ENCODE measurements around the gene ARHGAP18.

The ARHGAP18 gene

DNA sequence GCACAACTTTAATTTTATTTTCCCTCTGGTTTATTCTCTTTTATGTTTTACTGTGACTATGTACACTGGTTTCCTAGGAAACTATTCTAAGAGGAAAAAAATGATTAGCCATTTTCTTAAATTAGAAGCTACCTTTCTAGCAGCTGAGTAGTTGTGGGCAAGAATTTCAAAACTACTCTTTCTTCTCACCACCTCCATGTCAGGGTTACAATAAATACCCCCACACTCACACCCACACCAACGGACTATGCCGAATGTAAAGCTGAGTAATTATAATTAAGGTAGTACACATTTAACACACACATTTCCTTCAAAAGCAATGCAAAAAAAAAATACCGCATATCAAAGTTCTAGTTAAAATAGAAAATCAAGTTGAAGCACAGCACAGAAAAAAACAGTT lies 78.9 kb downstream of the ARHGAP18 start:
- H3K27ac Mint-ChIP-seq: no peak overlapping the region
- no peaks in the 10 kb centered on the region for H3K9me3 Mint-ChIP-seq
- no peaks in the 10 kb centered on the region for H3K36me3 Mint-ChIP-seq (ENCODE audit: low read depth)
- H3K4me1 Mint-ChIP-seq: no peaks in the 10 kb centered on the region
- H3K27me3 Mint-ChIP-seq (ENCODE audit: low read depth, poor library complexity): peaks cover 4% of the 10 kb centered on the region
- DNase-seq: no peak
- no peak overlapping the region for H3K4me3 Mint-ChIP-seq
- no peak for TF ChIP-seq CTCF (IDR thresholded peaks at IDR 0.05)

- H3K9me3 Mint-ChIP-seq: no peaks in the 10 kb centered on the region
- no peaks in the 10 kb centered on the region for H3K36me3 Mint-ChIP-seq (ENCODE audit: low read depth)
- DNase-seq: no peak
- no peak overlapping the region for H3K27ac Mint-ChIP-seq
- no peak for TF ChIP-seq CTCF (IDR thresholded peaks at IDR 0.05)
- no peak overlapping the region for H3K4me3 Mint-ChIP-seq
- peaks cover 4% of the 10 kb centered on the region for H3K27me3 Mint-ChIP-seq (ENCODE audit: low read depth, poor library complexity)
- no peaks in the 10 kb centered on the region for H3K4me1 Mint-ChIP-seq
Measured at GRCh38 chr6:129630596-129630995, 79.4 kb downstream of the ARHGAP18 start.

- Mint-ChIP-seq H3K9me3 (no peaks in the 10 kb centered on the region), H3K4me1 (no peaks in the 10 kb centered on the region), H3K27me3 (ENCODE audit: low read depth, poor library complexity) (no peaks in the 10 kb centered on the region), H3K27ac (no peak overlapping the region), H3K36me3 (ENCODE audit: low read depth) (no peaks in the 10 kb centered on the region), H3K4me3 (no peak overlapping the region)
- no peak for TF ChIP-seq CTCF (IDR thresholded peaks at IDR 0.05)
- DNase-seq: no peak
Measured at GRCh38 chr6:129628101-129628815, 81.7 kb downstream of the ARHGAP18 start.

- Mint-ChIP-seq H3K27me3 (ENCODE audit: low read depth, poor library complexity) (no peaks in the 10 kb centered on the region), H3K9me3 (no peaks in the 10 kb centered on the region), H3K4me1 (no peaks in the 10 kb centered on the region), H3K4me3 (no peak overlapping the region), H3K27ac (no peak overlapping the region), H3K36me3 (ENCODE audit: low read depth) (no peaks in the 10 kb centered on the region)
- no peak for DNase-seq
- TF ChIP-seq CTCF (IDR thresholded peaks at IDR 0.05): no peak
Measured at GRCh38 chr6:129624488-129624887, 85.5 kb downstream of the ARHGAP18 start.

DNA sequence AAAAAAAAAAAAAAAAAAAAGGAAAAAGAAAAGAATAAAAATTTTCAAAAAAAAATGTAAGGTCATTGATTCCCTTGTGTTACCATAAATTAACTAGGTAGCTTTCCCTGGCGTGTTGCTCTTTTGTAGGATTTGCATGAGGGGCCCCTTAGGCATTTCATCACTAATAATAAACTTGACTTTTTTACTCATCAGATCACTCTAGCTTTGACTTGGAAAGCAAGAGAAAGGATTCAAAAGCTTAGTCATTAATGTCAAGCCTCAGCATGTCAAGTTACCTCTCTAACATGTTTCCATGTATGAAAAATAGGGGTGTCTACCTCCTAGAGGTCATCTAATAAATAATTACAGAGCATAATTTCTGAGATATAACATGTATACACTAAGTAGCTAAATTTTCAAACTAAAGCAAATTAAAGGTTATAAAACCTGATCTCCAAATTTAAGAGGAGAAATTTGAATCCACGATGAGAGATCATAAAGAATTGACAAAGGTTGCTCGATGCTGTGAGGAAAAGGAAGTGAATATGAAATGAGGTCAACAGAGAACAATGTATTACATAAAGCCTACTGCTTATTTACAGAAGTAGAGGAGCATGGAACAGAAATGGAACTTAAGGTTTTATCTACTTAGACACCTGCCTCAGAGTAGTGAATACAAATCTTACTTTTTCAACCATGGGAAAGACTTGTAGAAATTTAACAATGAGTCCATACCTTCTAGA lies 86.8 kb downstream of the ARHGAP18 start:
- no peak for TF ChIP-seq CTCF (IDR thresholded peaks at IDR 0.05)
- H3K27ac Mint-ChIP-seq: no peak overlapping the region
- peaks cover 6% of the 10 kb centered on the region for H3K9me3 Mint-ChIP-seq
- H3K36me3 Mint-ChIP-seq (ENCODE audit: low read depth): no peaks in the 10 kb centered on the region
- no peaks in the 10 kb centered on the region for H3K4me1 Mint-ChIP-seq
- no peak overlapping the region for H3K4me3 Mint-ChIP-seq
- no peaks in the 10 kb centered on the region for H3K27me3 Mint-ChIP-seq (ENCODE audit: low read depth, poor library complexity)
- DNase-seq: no peak

- no peak for DNase-seq
Measured at GRCh38 chr6:129621252-129621651, 88.7 kb downstream of the ARHGAP18 start.

More at GRCh38 chr6:129621252-129621651, 88.7 kb downstream of the ARHGAP18 start:
- no peaks in the 10 kb centered on the region for H3K27me3 Mint-ChIP-seq (ENCODE audit: low read depth, poor library complexity)
- no peaks in the 10 kb centered on the region for H3K36me3 Mint-ChIP-seq (ENCODE audit: low read depth)
- no peak overlapping the region for H3K4me3 Mint-ChIP-seq
- peaks cover 6% of the 10 kb centered on the region for H3K9me3 Mint-ChIP-seq
- H3K4me1 Mint-ChIP-seq: no peaks in the 10 kb centered on the region
- TF ChIP-seq CTCF (IDR thresholded peaks at IDR 0.05): no peak
- H3K27ac Mint-ChIP-seq: no peak overlapping the region
